ENCODE results near the gene GULP1.
A peak's percentile ranks its signal among the peaks of the same experiment; 100 is the strongest.

GULP1 gene

GRCh38 chr2:188285774-188286173 lies 5.9 kb upstream of the GULP1 start:
- no peaks in the 10 kb centered on the region for H3K9me3 ChIP-seq (ENCODE audit: control insufficient read depth, insufficient read depth, low read depth, low read length)
- no peak overlapping the region for H3K27ac ChIP-seq (ENCODE audit: extremely low read depth, low read depth, low read length)
- no peaks in the 10 kb centered on the region for H3K36me3 ChIP-seq (ENCODE audit: control insufficient read depth in 2 of 2, insufficient read depth in 1 of 2, low read length in 2 of 2)
- ChIA-PET POLR2A (no interaction called here), CTCF (no interaction called here)
- H3K4me3 ChIP-seq (ENCODE audit: low read depth, low read length) = no peak overlapping the region
- H3K4me1 ChIP-seq (ENCODE audit: control insufficient read depth, insufficient read depth, low read length) = peaks cover 1% of the 10 kb centered on the region; the same call in 1 of the 2 replicates
- no peak for TF ChIP-seq SP3 (tag by site-specific recombination; IDR thresholded peaks at IDR 0.05)
- no peak for TF ChIP-seq ZNF148 (tag by site-specific recombination; IDR thresholded peaks at IDR 0.05; ENCODE audit: borderline replicate concordance)
- no peak for TF ChIP-seq ZNF391 (tag by site-specific recombination; IDR thresholded peaks at IDR 0.05; ENCODE audit: borderline replicate concordance, low read depth)
- no peak for TF ChIP-seq ZNF248 (tag by site-specific recombination; IDR thresholded peaks at IDR 0.05)
- no peak for TF ChIP-seq ZBTB10 (tag by site-specific recombination; IDR thresholded peaks at IDR 0.05)
- TF ChIP-seq ZNF777 (tag by site-specific recombination; IDR thresholded peaks at IDR 0.05; ENCODE audit: borderline replicate concordance) = no peak
- no peak for TF ChIP-seq KLF17 (tag by site-specific recombination; IDR thresholded peaks at IDR 0.05)

DNA sequence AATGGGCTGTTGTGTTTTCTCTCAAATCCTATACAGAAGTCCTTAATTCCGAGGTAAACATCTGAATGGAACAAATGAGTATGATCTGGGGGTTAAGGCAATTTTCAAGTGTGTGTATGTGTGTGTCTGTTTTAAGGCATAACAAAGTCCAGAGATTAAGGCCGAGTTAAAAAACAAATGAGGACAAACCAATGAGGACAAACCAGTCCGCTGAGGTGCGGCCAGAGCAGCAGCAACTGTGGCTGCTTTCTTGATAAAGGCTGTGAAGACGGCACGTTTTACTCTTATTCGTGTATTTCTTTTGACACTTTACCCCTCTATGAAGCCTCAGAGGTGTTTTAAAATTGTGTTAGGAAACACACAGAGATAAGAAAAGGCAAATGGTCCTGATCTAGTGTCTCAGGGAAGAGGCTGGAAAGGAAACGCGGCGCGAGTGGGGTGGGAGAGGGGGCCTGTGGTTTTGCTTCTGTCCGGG lies 495 bp upstream of the GULP1 start:
- peak overlapping the region; percentile 88 for H3K27ac ChIP-seq (ENCODE audit: extremely low read depth, low read depth, low read length)
- peak overlapping the region; percentile 82 for H3K4me3 ChIP-seq (ENCODE audit: low read depth, low read length)
- POLR2A ChIA-PET = interaction anchor here (0.9 to 3.1 kb wide), 5 partner anchors 10 to 82 kb away, joined by 3 to 22 read pairs (median 4); no protein-coding TSS in a partner anchor

More for the DNA sequence above, 495 bp upstream of the GULP1 start:
- TF ChIP-seq ZNF140 (tag by site-specific recombination; IDR thresholded peaks at IDR 0.05) = no peak
- TF ChIP-seq, protein P1, sequence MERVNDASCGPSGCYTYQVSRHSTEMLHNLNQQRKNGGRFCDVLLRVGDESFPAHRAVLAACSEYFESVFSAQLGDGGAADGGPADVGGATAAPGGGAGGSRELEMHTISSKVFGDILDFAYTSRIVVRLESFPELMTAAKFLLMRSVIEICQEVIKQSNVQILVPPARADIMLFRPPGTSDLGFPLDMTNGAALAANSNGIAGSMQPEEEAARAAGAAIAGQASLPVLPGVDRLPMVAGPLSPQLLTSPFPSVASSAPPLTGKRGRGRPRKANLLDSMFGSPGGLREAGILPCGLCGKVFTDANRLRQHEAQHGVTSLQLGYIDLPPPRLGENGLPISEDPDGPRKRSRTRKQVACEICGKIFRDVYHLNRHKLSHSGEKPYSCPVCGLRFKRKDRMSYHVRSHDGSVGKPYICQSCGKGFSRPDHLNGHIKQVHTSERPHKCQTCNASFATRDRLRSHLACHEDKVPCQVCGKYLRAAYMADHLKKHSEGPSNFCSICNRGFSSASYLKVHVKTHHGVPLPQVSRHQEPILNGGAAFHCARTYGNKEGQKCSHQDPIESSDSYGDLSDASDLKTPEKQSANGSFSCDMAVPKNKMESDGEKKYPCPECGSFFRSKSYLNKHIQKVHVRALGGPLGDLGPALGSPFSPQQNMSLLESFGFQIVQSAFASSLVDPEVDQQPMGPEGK (tag by site-specific recombination; IDR thresholded peaks at IDR 0.05) = 0 out of 2 replicates have a peak, but pooled peaks have one; percentile 47
- no peak for TF ChIP-seq KLF16 (tag by site-specific recombination; IDR thresholded peaks at IDR 0.05)
- peak; percentile 39; the same call in 1 of the 2 replicates for TF ChIP-seq ZBTB17 (tag by site-specific recombination; IDR thresholded peaks at IDR 0.05)
- TF ChIP-seq ZNF335 (tag by site-specific recombination; conservative IDR thresholded peaks at IDR 0.05) = 0 out of 2 replicates have a peak, but pooled peaks have one; percentile 10
- peak; percentile 64; the same call in 1 of the 2 replicates for TF ChIP-seq TRIM28 (IDR thresholded peaks at IDR 0.05; ENCODE audit: borderline replicate concordance, low read length)
- H3K36me3 ChIP-seq (ENCODE audit: control insufficient read depth in 2 of 2, insufficient read depth in 1 of 2, low read length in 2 of 2) = no peaks in the 10 kb centered on the region
- CTCF ChIA-PET = interaction anchor here (0.7 to 2.2 kb wide), 9 partner anchors 8 to 275 kb away, joined by 3 to 10 read pairs (median 4); no protein-coding TSS in a partner anchor
- peaks cover 12% of the 10 kb centered on the region for H3K4me1 ChIP-seq (ENCODE audit: control insufficient read depth, insufficient read depth, low read length)
- no peaks in the 10 kb centered on the region for H3K9me3 ChIP-seq (ENCODE audit: control insufficient read depth, insufficient read depth, low read depth, low read length)

Data from HEK293 (cell line).